HG03439 (cell line): Measurements from ENCODE around the gene CTNNA3.
A peak's percentile ranks its signal among the peaks of the same experiment; 100 is the strongest.
"Not testable (repeated sequence)": the region's sequence is repeated elsewhere in the genome, so short reads cannot be mapped to it uniquely, and the experiment has no call there.

Source experiments
- ATAC-seq: cut with Tn5 transposase; IDR thresholded peaks from one replicate; pipeline ENCODE4 v1.9.1; 2021; ENCODE audit warnings: mild to moderate bottlenecking, moderate library complexity; ENCODE audit not compliant: unreplicated experiment

CTNNA3 gene

GRCh38 chr10:67696029-67696428 lies at the start of gene CTNNA3:
CTNNA3 (minus strand) TSS chr10:67696195.
- ATAC-seq = peak; percentile 83

GRCh38 chr10:67735430-67735829 lies 39.4 kb upstream of the CTNNA3 start:
- ATAC-seq = no peak

- no peak for ATAC-seq
These were observed 37.5 kb upstream of the CTNNA3 start for GRCh38 chr10:67733511-67733910.

- no peak for ATAC-seq
These were observed 29.6 kb upstream of the CTNNA3 start for GRCh38 chr10:67725567-67725966.

- ATAC-seq = no peak
These were observed 27.6 kb upstream of the CTNNA3 start for GRCh38 chr10:67723601-67724000.

- no peak for ATAC-seq
These were observed 26.1 kb upstream of the CTNNA3 start for GRCh38 chr10:67722113-67722512.

- not testable (repeated sequence) for ATAC-seq
These were observed 20.5 kb upstream of the CTNNA3 start for GRCh38 chr10:67716455-67716854.

- ATAC-seq = no peak
These were observed 9.9 kb upstream of the CTNNA3 start for GRCh38 chr10:67705921-67706320.

- ATAC-seq = not testable (repeated sequence)
These were observed 3.7 kb upstream of the CTNNA3 start for GRCh38 chr10:67699613-67700270.

- ATAC-seq = no peak
These were observed 2.2 kb upstream of the CTNNA3 start for GRCh38 chr10:67698164-67698563.

GRCh38 chr10:67697724-67698131 lies 1.7 kb upstream of the CTNNA3 start:
- no peak for ATAC-seq

- ATAC-seq = no peak
These were observed 684 bp upstream of the CTNNA3 start for GRCh38 chr10:67696679-67697078.

- no peak for ATAC-seq
These were observed 440 bp downstream of the CTNNA3 start for GRCh38 chr10:67695555-67695954.

GRCh38 chr10:67691861-67692260 lies 4.1 kb downstream of the CTNNA3 start:
- ATAC-seq = not testable (repeated sequence)

- ATAC-seq = not testable (repeated sequence)
These were observed 5.5 kb downstream of the CTNNA3 start for GRCh38 chr10:67690540-67690939.

GRCh38 chr10:67684140-67684539 lies 11.9 kb downstream of the CTNNA3 start:
- not testable (repeated sequence) for ATAC-seq

- no peak for ATAC-seq
These were observed 17.5 kb downstream of the CTNNA3 start for GRCh38 chr10:67678335-67678974.

- no peak for ATAC-seq
These were observed 19.7 kb downstream of the CTNNA3 start for GRCh38 chr10:67676208-67676825.

- ATAC-seq = no peak
These were observed 25.6 kb downstream of the CTNNA3 start for GRCh38 chr10:67670401-67670800.

- no peak for ATAC-seq
These were observed 26.0 kb downstream of the CTNNA3 start for GRCh38 chr10:67669978-67670377.

GRCh38 chr10:67668448-67668847 lies 27.5 kb downstream of the CTNNA3 start:
- ATAC-seq = no peak

GRCh38 chr10:67667035-67667425 lies 29.0 kb downstream of the CTNNA3 start:
- ATAC-seq = no peak
